Bronchial epithelial cell (primary cell): ENCODE data around the gene HSD17B8. TPM values are rescaled to one million over a fixed set of nuclear protein-coding genes. Genes with fewer than 3 reads are reported as not detected.

Experiments
- DNase-seq: peaks from one replicate; pipeline ENCODE4 v3.0.0-alpha.2; 2010; ENCODE audit warnings: low read depth
- FAIRE-seq: peaks from 2 replicates; lab custom pipeline; 2011; peaks lifted over from hg19 to GRCh38; lab: Jason Lieb, UNC
- H3K27me3 ChIP-seq: 2 replicates; pipeline ENCODE4 v1.5.1; 2011; ENCODE audit warnings: low read length; ENCODE audit not compliant: control insufficient read depth, insufficient read depth
- H3K36me3 ChIP-seq: 2 replicates; pipeline ENCODE4 v1.5.1; 2011; ENCODE audit warnings: low read length; ENCODE audit not compliant: control insufficient read depth, insufficient read depth
- H3K4me3 ChIP-seq: 2 replicates; pipeline ENCODE4 v1.5.1; 2011; ENCODE audit warnings: mild to moderate bottlenecking, low read depth, low read length, control low read depth
- total RNA-seq: library from RNA; depleted of rRNA; stranded (reverse); fragments of >200 nt; gene quantifications from 2 replicates; pipeline ENCODE4 v1.2.1, GENCODE V29; 2014
- TF ChIP-seq, protein P1 (sequence below): IDR thresholded peaks from 2 replicates; pipeline ENCODE4 v1.5.1; 2011; ENCODE audit warnings: mild to moderate bottlenecking, moderate library complexity, low read length, control low read depth, inconsistent platforms; ENCODE audit not compliant: insufficient read depth, severe bottlenecking

HSD17B8 gene
- total RNA-seq, 1 donor from 2014 or later: 59.8 TPM

DNA sequence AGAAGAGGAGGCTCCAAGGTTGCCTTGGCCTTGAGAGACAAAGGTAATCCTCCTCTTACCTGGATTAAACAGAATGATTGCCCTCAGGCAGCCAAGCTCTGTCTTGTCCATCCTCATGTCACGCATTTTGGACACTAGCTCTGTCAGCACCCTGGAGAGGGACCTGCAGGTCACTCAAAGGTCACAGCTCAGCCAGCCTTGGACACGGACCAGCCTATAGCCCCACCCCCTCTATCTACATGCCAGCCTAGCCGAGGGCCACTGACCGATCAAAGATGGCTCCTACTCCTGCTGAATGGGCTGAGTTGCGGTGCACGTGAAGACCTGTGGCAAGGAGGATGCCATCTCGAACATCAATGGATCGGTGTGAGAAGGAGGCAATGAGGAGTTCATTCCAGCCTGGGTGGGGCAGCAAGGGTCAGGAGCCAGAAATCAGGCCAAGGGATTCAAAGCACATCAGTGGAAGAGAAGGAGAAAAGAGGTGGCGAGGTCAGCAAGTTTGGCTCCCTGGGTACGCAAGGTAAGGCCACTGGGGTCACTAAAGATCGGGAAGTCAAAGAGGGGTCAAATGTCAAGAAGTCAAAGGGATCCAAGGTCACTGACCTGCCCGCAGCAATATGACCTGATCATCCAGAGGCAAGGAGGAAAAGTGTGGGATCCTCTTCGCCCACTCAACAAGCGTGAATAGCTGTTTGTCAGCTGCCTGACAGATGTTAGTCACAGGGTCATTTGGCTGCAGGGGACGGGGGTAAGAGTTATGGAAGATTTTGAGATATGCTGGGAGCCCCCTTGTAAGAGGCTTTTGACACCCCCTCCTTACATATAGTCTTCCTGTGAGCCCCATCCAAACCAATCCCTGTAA, 8.9 kb upstream of the HSD17B8 start:
- H3K36me3 ChIP-seq: peaks cover 16% of the 10 kb centered on the region
- no peak overlapping the region for H3K4me3 ChIP-seq
- FAIRE-seq (no peak), DNase-seq (no peak)
- TF ChIP-seq, protein P1, sequence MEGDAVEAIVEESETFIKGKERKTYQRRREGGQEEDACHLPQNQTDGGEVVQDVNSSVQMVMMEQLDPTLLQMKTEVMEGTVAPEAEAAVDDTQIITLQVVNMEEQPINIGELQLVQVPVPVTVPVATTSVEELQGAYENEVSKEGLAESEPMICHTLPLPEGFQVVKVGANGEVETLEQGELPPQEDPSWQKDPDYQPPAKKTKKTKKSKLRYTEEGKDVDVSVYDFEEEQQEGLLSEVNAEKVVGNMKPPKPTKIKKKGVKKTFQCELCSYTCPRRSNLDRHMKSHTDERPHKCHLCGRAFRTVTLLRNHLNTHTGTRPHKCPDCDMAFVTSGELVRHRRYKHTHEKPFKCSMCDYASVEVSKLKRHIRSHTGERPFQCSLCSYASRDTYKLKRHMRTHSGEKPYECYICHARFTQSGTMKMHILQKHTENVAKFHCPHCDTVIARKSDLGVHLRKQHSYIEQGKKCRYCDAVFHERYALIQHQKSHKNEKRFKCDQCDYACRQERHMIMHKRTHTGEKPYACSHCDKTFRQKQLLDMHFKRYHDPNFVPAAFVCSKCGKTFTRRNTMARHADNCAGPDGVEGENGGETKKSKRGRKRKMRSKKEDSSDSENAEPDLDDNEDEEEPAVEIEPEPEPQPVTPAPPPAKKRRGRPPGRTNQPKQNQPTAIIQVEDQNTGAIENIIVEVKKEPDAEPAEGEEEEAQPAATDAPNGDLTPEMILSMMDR: no peak
- H3K27me3 ChIP-seq: peaks cover 14% of the 10 kb centered on the region

- no peak for FAIRE-seq
- DNase-seq: peak; percentile 71
- Histone ChIP-seq H3K36me3 (peaks cover 22% of the 10 kb centered on the region), H3K27me3 (peaks cover 1% of the 10 kb centered on the region), H3K4me3 (no peak overlapping the region)
- TF ChIP-seq, protein P1: peak; percentile 85
Measured at GRCh38 chr6:33197431-33198048, 6.9 kb upstream of the HSD17B8 start.

- DNase-seq (no peak), FAIRE-seq (no peak)
- TF ChIP-seq, protein P1: no peak
- Histone ChIP-seq H3K27me3 (no peaks in the 10 kb centered on the region), H3K36me3 (peaks cover 24% of the 10 kb centered on the region), H3K4me3 (no peak overlapping the region)
Measured at GRCh38 chr6:33198159-33198852, 6.1 kb upstream of the HSD17B8 start.

- peaks cover 29% of the 10 kb centered on the region for H3K36me3 ChIP-seq
- FAIRE-seq (no peak), DNase-seq (no peak)
- peak overlapping the region; percentile 85 for H3K4me3 ChIP-seq
- no peaks in the 10 kb centered on the region for H3K27me3 ChIP-seq
- TF ChIP-seq, protein P1: no peak
Measured at GRCh38 chr6:33198853-33199436, 5.5 kb upstream of the HSD17B8 start.

DNA sequence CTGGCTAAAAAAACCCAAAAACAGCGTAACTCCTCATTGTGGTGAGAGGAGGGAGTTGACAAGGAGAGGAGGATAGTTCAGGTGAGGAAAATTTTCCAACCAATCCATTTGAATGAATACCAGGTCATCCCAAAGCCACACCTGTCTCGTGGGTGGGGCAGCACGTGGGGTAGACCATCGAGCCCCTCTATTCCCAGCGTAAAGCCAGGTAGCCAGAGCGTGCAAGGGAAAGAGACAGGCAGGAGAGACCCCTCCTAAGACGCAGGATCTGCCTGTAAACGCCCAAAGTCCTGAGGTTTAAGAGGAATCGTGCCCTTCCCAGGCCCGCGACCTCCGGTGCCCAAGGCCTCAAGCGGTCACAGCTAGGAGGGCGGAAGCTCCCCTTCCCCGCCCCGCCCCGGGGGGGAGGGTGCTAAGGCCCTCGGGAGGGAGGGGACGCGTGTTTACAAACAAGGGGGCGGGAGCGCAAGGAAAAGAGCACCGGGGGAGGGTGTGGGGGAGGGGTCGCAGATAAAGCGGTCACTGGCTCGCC, 4.7 kb upstream of the HSD17B8 start:
- TF ChIP-seq, protein P1: no peak
- FAIRE-seq (no peak), DNase-seq (peak; percentile 38)
- H3K4me3 ChIP-seq: peak overlapping the region; percentile 85
- H3K36me3 ChIP-seq: peaks cover 26% of the 10 kb centered on the region
- no peaks in the 10 kb centered on the region for H3K27me3 ChIP-seq
